Psoas muscle (tissue), 8 donors: ENCODE measurements around the gene RNF157. TPM values are rescaled to one million over a fixed set of nuclear protein-coding genes. Genes with fewer than 3 reads are reported as not detected.

ENCODE experiments used
- ATAC-seq, 4 donors: fragments of 200-7000 bp; cut with Tn5 transposase; one replicate each; pipeline ENCODE4 v1.9.1; 2020; ENCODE audit warnings: moderate library complexity in 3 of 4, mild to moderate bottlenecking in 2 of 4
- DNase-seq, 2 donors: peaks; one replicate each; pipeline ENCODE4 v3.0.0-alpha.2; 2020
- H3K27ac ChIP-seq: fragments of 200-600 bp; one replicate; pipeline ENCODE4 v1.8.0; 2022
- H3K27me3 ChIP-seq, 3 donors: fragments of 200-600 bp in 1 of 3; one replicate each; pipeline versions ENCODE4 v1.6.1 to v1.8.0; 2013 to 2022; ENCODE audit warnings: low read length in 2 of 3, mild to moderate bottlenecking in 2 of 3, moderate library complexity in 1 of 3; ENCODE audit not compliant: insufficient read depth in 3 of 3
- H3K36me3 ChIP-seq, 2 donors: fragments of 200-600 bp in 1 of 2; one replicate each; pipeline versions ENCODE4 v1.6.1 to v1.8.0; 2013 to 2022; ENCODE audit warnings: low read depth in 1 of 2, mild to moderate bottlenecking in 1 of 2, moderate library complexity in 1 of 2; ENCODE audit not compliant: insufficient read depth in 1 of 2
- H3K4me1 ChIP-seq: fragments of 200-600 bp; one replicate; pipeline ENCODE4 v1.8.0; 2022
- H3K4me3 ChIP-seq: fragments of 200-600 bp; one replicate; pipeline ENCODE4 v1.8.0; 2022; ENCODE audit warnings: mild to moderate bottlenecking
- H3K9me3 ChIP-seq: fragments of 200-600 bp; one replicate; pipeline ENCODE4 v1.8.0; 2022
- WGBS, 3 donors: extraction: QIAGEN DNeasy Blood & Tissue Kit; methylation state at CpG; one replicate each; pipeline versions ENCODE4 v1.1.6 to v1.1.7; 2013; 5-methylcytosine and 5-hydroxymethylcytosine counted together
- intact Hi-C, 2 donors: fragments of 100-400 bp; cut with DNase I; formaldehyde crosslinking; loops; one replicate each; pipeline versions ENCODE4 v1.11.0 to v1.14.2; 2022
- polyA plus RNA-seq, 3 donors: library from polyadenylated mRNA; stranded (reverse); fragments of 200-250 nt; gene quantifications; one replicate each; pipeline ENCODE4 v1.2.3, GENCODE V29; 2013
- total RNA-seq, 4 donors: library from RNA; stranded (reverse); fragmentation: NEBNext Ultra II Directional in 2 of 4; extraction: Animal tissue kit (Norgen Biotek cat#: 25700) in 2 of 4; gene quantifications; one replicate each; pipeline versions ENCODE4 v1.2.1 to v1.2.4, GENCODE V29; 2021 to 2023
- TF ChIP-seq, protein P1 (sequence below): fragments of 200-600 bp; IDR thresholded peaks from one replicate; pipeline ENCODE4 v1.8.0; 2022; ENCODE audit warnings: antibody characterized with exemption
- donor health status: healthy with polysubstance abuse.
- donor health status: DM: no; HTN: no; CAD: no; lungs with moderate emphysema.
- donor health status: Bipolar disorder and iron deficiency.
- donor health status: healthy.
- donor health status: DM: yes; HTN: yes; CAD: no.
- donor health status: DM: no; HTN: no; CAD: no.
- donor health status: DM: no; HTN: no; CAD: no.
- donor health status: DM: yes; HTN: yes; CAD: no.

Gene RNF157
- total and polyA plus RNA-seq, 7 donors: 14.9 to 90.1 (median 69.3) TPM

DNA sequence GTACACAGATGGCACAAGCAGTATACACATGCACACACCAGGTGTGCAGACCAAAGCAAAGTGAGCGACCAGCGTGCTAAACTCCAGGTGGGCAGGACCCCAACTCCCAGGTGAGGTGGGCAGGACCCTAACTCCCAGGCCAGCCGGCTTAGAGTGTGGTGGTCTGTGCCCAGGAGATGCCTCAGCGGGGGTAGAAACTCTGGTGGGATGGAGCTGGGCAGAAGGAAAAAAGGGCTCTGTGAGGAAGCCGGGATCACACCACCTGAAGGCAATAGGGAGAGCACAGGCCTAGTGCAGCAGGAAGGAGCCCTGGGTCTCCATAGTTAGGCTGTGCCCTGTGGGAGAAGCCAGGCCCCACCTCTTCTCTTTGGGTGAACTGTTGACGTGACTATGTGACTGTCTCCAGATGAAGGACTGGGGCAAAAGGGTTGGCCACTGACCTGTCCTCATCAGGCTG lies 97.7 kb downstream of the RNF157 start:
- H3K4me3 ChIP-seq: no peak overlapping the region
- no peak overlapping the region for H3K27ac ChIP-seq
- intact Hi-C loops: no loop called here
- H3K9me3 ChIP-seq: no peaks in the 10 kb centered on the region
- TF ChIP-seq, protein P1, sequence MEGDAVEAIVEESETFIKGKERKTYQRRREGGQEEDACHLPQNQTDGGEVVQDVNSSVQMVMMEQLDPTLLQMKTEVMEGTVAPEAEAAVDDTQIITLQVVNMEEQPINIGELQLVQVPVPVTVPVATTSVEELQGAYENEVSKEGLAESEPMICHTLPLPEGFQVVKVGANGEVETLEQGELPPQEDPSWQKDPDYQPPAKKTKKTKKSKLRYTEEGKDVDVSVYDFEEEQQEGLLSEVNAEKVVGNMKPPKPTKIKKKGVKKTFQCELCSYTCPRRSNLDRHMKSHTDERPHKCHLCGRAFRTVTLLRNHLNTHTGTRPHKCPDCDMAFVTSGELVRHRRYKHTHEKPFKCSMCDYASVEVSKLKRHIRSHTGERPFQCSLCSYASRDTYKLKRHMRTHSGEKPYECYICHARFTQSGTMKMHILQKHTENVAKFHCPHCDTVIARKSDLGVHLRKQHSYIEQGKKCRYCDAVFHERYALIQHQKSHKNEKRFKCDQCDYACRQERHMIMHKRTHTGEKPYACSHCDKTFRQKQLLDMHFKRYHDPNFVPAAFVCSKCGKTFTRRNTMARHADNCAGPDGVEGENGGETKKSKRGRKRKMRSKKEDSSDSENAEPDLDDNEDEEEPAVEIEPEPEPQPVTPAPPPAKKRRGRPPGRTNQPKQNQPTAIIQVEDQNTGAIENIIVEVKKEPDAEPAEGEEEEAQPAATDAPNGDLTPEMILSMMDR: no peak
- peaks cover 11% of the 10 kb centered on the region for H3K4me1 ChIP-seq
- no peak for DNase-seq
- 88 to 94% (median 89%) methylated on average over 6 of the region's 6 CpGs for WGBS, 3 donors
- ATAC-seq: no peak
- peaks cover 0 to 20% of the 10 kb centered on the region in 2 donors for H3K36me3 ChIP-seq
- H3K27me3 ChIP-seq: peaks cover 0 to 32% (median 19%) of the 10 kb centered on the region in 3 donors

DNA sequence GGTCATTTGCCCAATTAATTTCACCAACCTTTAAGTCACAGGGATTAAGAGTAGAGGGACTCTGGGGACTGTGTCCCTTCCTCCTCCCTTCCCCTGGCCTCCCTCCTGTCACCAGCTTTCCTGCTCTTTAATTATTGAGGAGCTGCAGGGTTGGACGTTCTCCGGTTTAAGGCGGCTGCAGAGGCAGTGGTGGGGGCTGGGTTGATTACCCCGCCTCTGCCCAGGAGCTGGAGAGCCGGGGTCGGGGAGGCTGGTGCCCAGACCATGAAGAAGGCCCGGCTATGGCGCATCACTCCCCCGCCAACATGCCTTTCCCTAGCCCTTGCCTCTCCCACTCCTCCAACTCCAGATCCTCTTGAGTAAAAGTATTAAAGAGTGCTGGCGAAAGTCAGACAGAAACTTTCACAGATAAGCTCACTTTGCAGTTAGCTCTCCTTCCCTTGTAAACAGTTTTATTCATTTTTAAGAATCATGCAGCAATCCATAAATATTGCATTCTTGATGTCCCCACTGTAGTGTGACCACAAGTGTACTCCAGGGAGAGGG lies 98.2 kb downstream of the RNF157 start:
- H3K9me3 ChIP-seq: no peaks in the 10 kb centered on the region
- H3K27ac ChIP-seq: no peak overlapping the region
- DNase-seq (peak in 1 of 2 donors; percentile 47), ATAC-seq (no peak)
- intact Hi-C loops: no loop called here
- H3K4me3 ChIP-seq: no peak overlapping the region
- WGBS, 3 donors: 51 to 61% (median 60%) methylated on average over 10 of the region's 10 CpGs
- peaks cover 0 to 18% of the 10 kb centered on the region in 2 donors for H3K36me3 ChIP-seq
- peaks cover 11% of the 10 kb centered on the region for H3K4me1 ChIP-seq
- TF ChIP-seq, protein P1: no peak
- H3K27me3 ChIP-seq: peaks cover 0 to 37% (median 20%) of the 10 kb centered on the region in 3 donors

DNA sequence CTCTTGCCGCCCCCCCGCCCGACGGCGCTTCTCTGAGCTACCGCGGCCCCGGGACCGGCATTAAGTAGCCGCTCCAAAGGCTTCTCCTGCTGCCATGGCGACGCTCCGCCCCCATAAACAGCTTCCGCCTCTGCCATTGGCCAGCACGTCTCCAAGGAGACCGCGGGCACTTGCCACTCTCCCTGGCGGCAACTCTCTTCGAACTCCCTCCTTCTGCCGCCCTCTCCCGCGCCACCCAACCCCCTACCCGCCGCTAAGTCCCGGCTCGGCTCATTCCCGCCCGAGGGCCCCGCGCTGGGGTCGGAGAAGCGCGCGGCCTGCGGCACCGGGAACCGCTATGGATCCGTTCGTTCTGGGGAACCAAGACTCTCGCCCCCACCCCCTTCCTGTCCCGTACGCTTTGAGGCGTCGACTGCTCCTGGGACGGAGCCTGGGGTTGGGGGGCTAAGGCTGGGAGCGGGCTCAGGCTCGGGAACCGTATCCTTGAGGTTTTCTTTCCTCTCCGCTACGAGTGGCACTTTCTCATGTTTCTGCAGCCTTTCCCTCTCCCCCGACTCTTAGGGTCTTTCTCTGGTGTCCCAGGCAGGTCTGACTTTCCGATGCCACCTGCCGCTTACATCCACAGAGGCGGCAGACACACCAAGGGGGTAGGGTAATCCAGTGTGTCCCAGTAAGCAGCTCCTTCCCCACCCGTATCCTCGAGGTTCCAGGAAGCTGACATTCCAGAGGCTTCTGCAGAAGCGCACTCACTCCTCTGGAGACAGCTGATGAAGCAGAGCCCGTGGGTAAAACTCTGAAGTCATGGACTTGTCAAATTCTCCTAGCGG lies 98.9 kb downstream of the RNF157 start, which contains the start of gene FOXJ1:
FOXJ1 (minus strand) TSS at position 34 of the 827 bp plus-strand sequence. CDS start 850 bp downstream, outside the sequence.
- 2 to 5% (median 3%) methylated on average over 45 to 59 of the region's 59 CpGs for WGBS, 3 donors
- H3K27me3 ChIP-seq: peaks cover 0 to 42% (median 24%) of the 10 kb centered on the region in 3 donors
- no peak within 1 kb of the TSS for H3K27ac ChIP-seq
- ATAC-seq (peak; percentile 89 to 96 (median 92)), DNase-seq (peak; percentile 85 to 94)
- H3K4me3 ChIP-seq: peak within 1 kb of the TSS; percentile 67
- intact Hi-C loops: no loop called here
- H3K9me3 ChIP-seq: no peaks in the 10 kb centered on the region
- TF ChIP-seq, protein P1: no peak
- H3K4me1 ChIP-seq: peaks cover 11% of the 10 kb centered on the region
- peaks cover 0 to 13% of the 10 kb centered on the region in 2 donors for H3K36me3 ChIP-seq

DNA sequence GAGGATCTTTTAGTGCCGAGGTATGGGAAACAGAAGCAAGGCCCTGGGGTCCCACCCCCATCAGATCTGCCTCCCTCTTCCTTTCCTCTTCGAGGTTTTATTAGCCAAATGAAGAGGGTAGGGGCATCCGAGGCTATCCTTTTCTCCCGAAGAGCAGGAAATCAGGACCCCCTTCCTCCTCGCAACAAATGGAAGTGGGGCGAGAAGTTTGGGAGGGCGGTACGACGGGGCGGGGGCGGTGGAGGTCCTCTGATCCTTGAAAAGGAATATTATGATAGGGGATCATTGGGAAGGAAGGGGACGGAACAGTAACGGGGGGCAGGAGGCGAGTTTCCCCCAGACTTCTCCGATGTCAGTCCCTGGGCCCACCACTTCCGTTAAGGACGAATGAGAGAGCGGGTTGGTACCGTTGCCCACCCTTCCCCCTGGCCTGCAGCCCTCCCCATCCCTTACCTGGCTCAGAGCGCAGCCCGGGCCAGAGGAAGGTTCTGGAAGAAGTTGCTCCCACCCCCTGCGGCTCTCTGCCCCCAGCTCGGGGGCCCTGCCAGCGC lies 99.6 kb downstream of the RNF157 start:
- H3K4me1 ChIP-seq: peaks cover 11% of the 10 kb centered on the region
- no peak for DNase-seq
- TF ChIP-seq, protein P1: no peak
- H3K36me3 ChIP-seq: peaks cover 0 to 13% of the 10 kb centered on the region in 2 donors
- H3K27me3 ChIP-seq: peaks cover 0 to 48% (median 24%) of the 10 kb centered on the region in 3 donors
- no peaks in the 10 kb centered on the region for H3K9me3 ChIP-seq
- intact Hi-C loops: no loop called here
- 6 to 11% (median 7%) methylated on average over 23 to 24 of the region's 24 CpGs for WGBS, 3 donors
- H3K4me3 ChIP-seq: peak overlapping the region; percentile 67
- peak in 1 of 4 donors; percentile 31 for ATAC-seq
- H3K27ac ChIP-seq: no peak overlapping the region
